Right lobe of liver (tissue), 6 donors: ENCODE data around the gene CSNK1G1. TPM values are rescaled to one million over a fixed set of nuclear protein-coding genes. Genes with fewer than 3 reads are reported as not detected.
A peak's percentile ranks its signal among the peaks of the same experiment; 100 is the strongest.

Experiments
- ATAC-seq, 4 donors: fragments of 200-7000 bp; cut with Tn5 transposase; one replicate each; pipeline ENCODE4 v1.9.1; 2020; ENCODE audit warnings: mild to moderate bottlenecking in 4 of 4, moderate library complexity in 4 of 4
- DNase-seq, 3 donors: peaks; one replicate each; pipeline ENCODE4 v3.0.0-alpha.2; 2020
- H3K27ac ChIP-seq, 3 donors: fragments of 200-600 bp; one replicate each; pipeline ENCODE4 v1.8.0; 2022
- H3K27me3 ChIP-seq, 2 donors: fragments of 200-600 bp; one replicate each; pipeline ENCODE4 v1.8.0; 2022
- H3K36me3 ChIP-seq, 4 donors: fragments of 200-600 bp; sonication (generic) in 1 of 4; one replicate each; pipeline versions ENCODE4 v1.5.1 to v1.8.0; 2017 to 2022; ENCODE audit warnings: control low read depth in 1 of 4
- H3K4me1 ChIP-seq, 4 donors: fragments of 200-600 bp; sonication (generic) in 1 of 4; one replicate each; pipeline versions ENCODE4 v1.5.1 to v1.8.0; 2017 to 2022; ENCODE audit warnings: control low read depth in 1 of 4
- H3K4me3 ChIP-seq, 3 donors: fragments of 200-600 bp; one replicate each; pipeline ENCODE4 v1.8.0; 2022
- H3K9me3 ChIP-seq, 4 donors: fragments of 200-600 bp; sonication (generic) in 1 of 4; one replicate each; pipeline versions ENCODE4 v1.5.1 to v1.8.0; 2017 to 2022; ENCODE audit warnings: control low read depth in 1 of 4
- POLR2A ChIP-seq: fragments of 450-650 bp; IDR thresholded peaks from one replicate; pipeline ENCODE4 v1.6.1; 2017; ENCODE audit warnings: antibody characterized with exemption, mild to moderate bottlenecking
- WGBS: methylation state at CpG from one replicate; pipeline ENCODE4 v1.1.6; 2018; ENCODE audit warnings: low coverage, low lambda C conversion rate; ENCODE audit not compliant: insufficient coverage; ENCODE audit errors: missing lambda C conversion rate; 5-methylcytosine and 5-hydroxymethylcytosine counted together
- intact Hi-C, 2 donors: fragments of 100-400 bp; cut with DNase I; formaldehyde crosslinking; loops; one replicate each; pipeline versions ENCODE4 v1.11.2 to v1.14.1; 2022
- total RNA-seq, 6 experiments: library from RNA; depleted of rRNA in 2 of 6; stranded (reverse); fragments of >200 nt in 2 of 6; fragmentation: NEBNext Ultra II Directional in 3 of 6; extraction: Animal tissue kit (Norgen Biotek cat#: 25700) in 3 of 6; gene quantifications; one replicate each; pipeline versions ENCODE4 v1.1.0 to v1.2.4, GENCODE V29; 2016 to 2023
- TF ChIP-seq, protein P1 (sequence below), 4 donors: fragments of 200-600 bp in 3 of 4; fragments of 450-650 bp in 1 of 4; IDR thresholded peaks; one replicate each; pipeline versions ENCODE4 v1.5.1 to v1.8.0; 2016 to 2022; ENCODE audit warnings: antibody characterized with exemption in 4 of 4, mild to moderate bottlenecking in 2 of 4
- donor health status: DM: no; HTN: yes; CAD: no.
- donor health status: DM: no; HTN: no; CAD: no.
- donor health status: DM: no; HTN: no; CAD: no.
- donor health status: DM: no; HTN: yes; CAD: no.
- donor health status: DM: no; HTN: yes; CAD: no.

The CSNK1G1 gene
- total RNA-seq, 6 experiments from 2014 or later: 3.9 to 7.1 (median 5.5) TPM

- Histone ChIP-seq H3K27me3 (no peaks in the 10 kb centered on the region), H3K4me3 (no peak overlapping the region), H3K9me3 (no peaks in the 10 kb centered on the region), H3K36me3 (peaks cover 19 to 97% (median 66%) of the 10 kb centered on the region in 4 donors), H3K27ac (no peak overlapping the region), H3K4me1 (no peaks in the 10 kb centered on the region)
- intact Hi-C loops: no loop called here
- WGBS: 97% methylated on average over 3 of the region's 3 CpGs
- TF ChIP-seq, protein P1, sequence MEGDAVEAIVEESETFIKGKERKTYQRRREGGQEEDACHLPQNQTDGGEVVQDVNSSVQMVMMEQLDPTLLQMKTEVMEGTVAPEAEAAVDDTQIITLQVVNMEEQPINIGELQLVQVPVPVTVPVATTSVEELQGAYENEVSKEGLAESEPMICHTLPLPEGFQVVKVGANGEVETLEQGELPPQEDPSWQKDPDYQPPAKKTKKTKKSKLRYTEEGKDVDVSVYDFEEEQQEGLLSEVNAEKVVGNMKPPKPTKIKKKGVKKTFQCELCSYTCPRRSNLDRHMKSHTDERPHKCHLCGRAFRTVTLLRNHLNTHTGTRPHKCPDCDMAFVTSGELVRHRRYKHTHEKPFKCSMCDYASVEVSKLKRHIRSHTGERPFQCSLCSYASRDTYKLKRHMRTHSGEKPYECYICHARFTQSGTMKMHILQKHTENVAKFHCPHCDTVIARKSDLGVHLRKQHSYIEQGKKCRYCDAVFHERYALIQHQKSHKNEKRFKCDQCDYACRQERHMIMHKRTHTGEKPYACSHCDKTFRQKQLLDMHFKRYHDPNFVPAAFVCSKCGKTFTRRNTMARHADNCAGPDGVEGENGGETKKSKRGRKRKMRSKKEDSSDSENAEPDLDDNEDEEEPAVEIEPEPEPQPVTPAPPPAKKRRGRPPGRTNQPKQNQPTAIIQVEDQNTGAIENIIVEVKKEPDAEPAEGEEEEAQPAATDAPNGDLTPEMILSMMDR (IDR thresholded peaks at IDR 0.05): no peak
- TF ChIP-seq POLR2A: no peak
- DNase-seq (no peak), ATAC-seq (no peak)
Measured at GRCh38 chr15:64130159-64130558, 225.8 kb downstream of the CSNK1G1 start.

DNA sequence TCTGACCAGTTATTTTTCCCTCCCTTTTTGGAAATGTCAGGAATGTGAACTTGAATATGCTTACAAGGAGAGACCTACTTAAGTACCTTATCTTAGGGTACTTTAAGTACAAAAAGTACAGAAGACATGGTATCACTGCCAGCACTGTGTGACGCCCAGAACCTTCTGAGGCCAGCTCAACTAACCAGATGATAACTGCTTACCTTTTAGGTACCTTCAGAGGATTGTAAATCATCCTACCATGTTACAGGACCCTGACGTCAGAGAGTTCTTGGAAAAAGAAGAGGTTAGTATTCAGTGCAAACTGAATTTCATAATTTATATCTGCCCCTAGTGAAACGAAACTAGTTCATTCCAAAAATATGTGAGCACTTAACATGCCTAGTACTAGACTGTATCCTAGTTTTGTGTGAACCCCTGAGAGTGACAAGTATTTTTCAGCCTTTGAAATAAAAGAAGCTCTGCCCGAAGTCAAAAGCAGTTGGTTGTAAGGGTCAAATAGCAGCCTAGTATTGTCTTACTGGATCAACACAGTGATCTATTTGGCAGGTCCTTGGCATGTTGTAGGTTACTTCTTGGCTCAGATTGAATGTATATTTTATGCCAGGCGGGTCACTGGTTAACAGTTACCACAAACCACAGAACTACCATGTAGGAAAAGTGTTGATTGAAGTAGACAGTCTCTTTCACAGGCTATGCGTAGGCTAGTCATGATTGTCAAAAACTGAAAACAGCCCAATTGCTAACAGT, 228.3 kb downstream of the CSNK1G1 start:
- intact Hi-C loops: no loop called here
- no peaks in the 10 kb centered on the region for H3K4me1 ChIP-seq
- peaks cover 13 to 94% (median 70%) of the 10 kb centered on the region in 4 donors for H3K36me3 ChIP-seq
- DNase-seq (no peak), ATAC-seq (no peak)
- no peaks in the 10 kb centered on the region for H3K9me3 ChIP-seq
- no peaks in the 10 kb centered on the region for H3K27me3 ChIP-seq
- no peak overlapping the region for H3K27ac ChIP-seq
- no peak overlapping the region for H3K4me3 ChIP-seq
- TF ChIP-seq, protein P1 (IDR thresholded peaks at IDR 0.05): no peak
- TF ChIP-seq POLR2A: no peak
- WGBS: 88% methylated on average over 6 of the region's 6 CpGs

DNA sequence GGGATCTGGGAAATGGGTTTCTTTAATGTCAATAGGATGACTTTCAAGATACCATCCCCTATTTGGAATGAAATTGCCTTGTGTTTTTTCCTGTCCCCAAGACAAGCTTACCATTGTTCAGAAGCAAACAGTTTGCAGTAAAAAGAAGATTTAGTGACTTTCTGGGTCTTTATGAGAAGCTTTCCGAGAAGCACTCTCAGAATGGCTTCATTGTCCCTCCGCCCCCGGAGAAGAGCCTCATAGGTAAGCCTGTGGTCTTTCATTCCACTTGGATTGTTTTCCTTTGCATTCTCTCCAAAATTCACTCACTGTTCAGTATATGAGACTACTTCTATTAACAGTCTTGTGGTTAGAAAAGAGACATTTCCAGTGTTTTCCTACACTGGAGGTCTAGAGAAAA, 230.0 kb downstream of the CSNK1G1 start:
- ATAC-seq: no peak
- Histone ChIP-seq H3K36me3 (peaks cover 11 to 90% (median 64%) of the 10 kb centered on the region in 4 donors), H3K4me1 (no peaks in the 10 kb centered on the region), H3K9me3 (no peaks in the 10 kb centered on the region), H3K27me3 (no peaks in the 10 kb centered on the region), H3K27ac (no peak overlapping the region), H3K4me3 (no peak overlapping the region)
- DNase-seq: no peak
- TF ChIP-seq, protein P1 (IDR thresholded peaks at IDR 0.05): no peak
- no peak for TF ChIP-seq POLR2A
- WGBS: 100% methylated on average over 3 of the region's 3 CpGs
- intact Hi-C loops: no loop called here

DNA sequence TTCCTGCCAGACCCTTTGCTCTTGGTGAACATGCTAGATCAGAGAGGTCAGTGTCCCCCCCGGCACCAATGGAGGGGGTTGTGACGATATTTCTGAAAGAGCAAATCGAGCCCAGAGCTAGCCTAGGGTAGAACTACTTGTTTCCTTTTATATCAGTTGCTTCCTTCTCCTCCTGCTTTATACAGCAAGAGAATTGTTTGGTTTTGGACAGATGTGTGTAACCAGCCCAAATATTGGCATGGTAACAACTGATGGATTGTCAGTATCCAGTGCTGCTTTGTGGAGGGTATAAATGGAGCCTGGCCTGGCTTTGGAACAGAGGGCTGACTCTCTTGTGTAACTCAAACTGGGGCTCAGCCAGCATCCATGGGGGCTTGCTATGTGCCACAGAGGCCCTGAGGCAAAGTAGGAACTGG, 233.0 kb downstream of the CSNK1G1 start:
- H3K4me3 ChIP-seq: no peak overlapping the region
- H3K4me1 ChIP-seq: peaks cover 0 to 9% (median 0%) of the 10 kb centered on the region in 4 donors
- TF ChIP-seq, protein P1 (IDR thresholded peaks at IDR 0.05): no peak
- TF ChIP-seq POLR2A: no peak
- 91% methylated on average over 3 of the region's 3 CpGs for WGBS
- DNase-seq (no peak), ATAC-seq (peak; percentile 11 to 52 (median 36))
- H3K36me3 ChIP-seq: peaks cover 11 to 80% (median 45%) of the 10 kb centered on the region in 4 donors
- H3K27ac ChIP-seq: no peak overlapping the region
- H3K9me3 ChIP-seq: no peaks in the 10 kb centered on the region
- intact Hi-C loops: no loop called here
- no peaks in the 10 kb centered on the region for H3K27me3 ChIP-seq
